ENCODE measurements around the gene DNAH2. TPM values are rescaled to one million over a fixed set of nuclear protein-coding genes. Genes with fewer than 3 reads are reported as not detected.

The DNAH2 gene
- total RNA-seq, 1 donor from 2014 or later: 0.15 TPM

GRCh38 chr17:7864995-7865650, 147.6 kb downstream of the DNAH2 start:
- no peak for DNase-seq (ENCODE audit: low read depth)

- DNase-seq (ENCODE audit: low read depth): no peak
These were observed 150.4 kb downstream of the DNAH2 start for GRCh38 chr17:7867881-7868329.

GRCh38 chr17:7873051-7873450, 155.5 kb downstream of the DNAH2 start:
- DNase-seq (ENCODE audit: low read depth): no peak

GRCh38 chr17:7875804-7876370, 158.3 kb downstream of the DNAH2 start:
- DNase-seq (ENCODE audit: low read depth): no peak

GRCh38 chr17:7878234-7878633, 160.7 kb downstream of the DNAH2 start:
- DNase-seq (ENCODE audit: low read depth): no peak

- DNase-seq (ENCODE audit: low read depth): no peak
These were observed 162.7 kb downstream of the DNAH2 start for GRCh38 chr17:7880076-7880868.

GRCh38 chr17:7881276-7882054, 163.9 kb downstream of the DNAH2 start:
- no peak for DNase-seq (ENCODE audit: low read depth)

GRCh38 chr17:7882068-7882467, 164.5 kb downstream of the DNAH2 start:
- DNase-seq (ENCODE audit: low read depth): no peak

- DNase-seq (ENCODE audit: low read depth): no peak
These were observed 165.1 kb downstream of the DNAH2 start for GRCh38 chr17:7882629-7883028.

Other genes starting within 250 kb of the DNAH2 start
- gene ZBTB4, start 238.1 kb upstream of the DNAH2 start, total RNA-seq: 14.8 and 39.2 TPM in 2 replicates
- not detected in 2 replicates for gene SLC35G6, start 236.3 kb upstream of the DNAH2 start, total RNA-seq
- gene POLR2A, start 233.4 kb upstream of the DNAH2 start, total RNA-seq: 57.3 and 169 TPM in 2 replicates
- 4.2 and 15.5 TPM in 2 replicates for gene TNFSF12, start 168.7 kb upstream of the DNAH2 start, total RNA-seq
- gene TNFSF13, start 159.0 kb upstream of the DNAH2 start, total RNA-seq: 22.1 and 31.9 TPM in 2 replicates
- 61.4 and 101 TPM in 2 replicates for gene SENP3, start 155.8 kb upstream of the DNAH2 start, total RNA-seq
- gene CD68, start 138.1 kb upstream of the DNAH2 start, total RNA-seq: 4.2 and 7.6 TPM in 2 replicates
- 85.9 and 150 TPM in 2 replicates for gene MPDU1, start 133.9 kb upstream of the DNAH2 start, total RNA-seq
- gene SOX15, start 127.7 kb upstream of the DNAH2 start, total RNA-seq: 0.60 and 2.4 TPM in 2 replicates
- gene FXR2, start 102.8 kb upstream of the DNAH2 start, total RNA-seq: 35.0 and 64.4 TPM in 2 replicates
- gene SAT2, start 89.9 kb upstream of the DNAH2 start, total RNA-seq: 16.8 and 29.6 TPM in 2 replicates
- 0.25 TPM in 1 of 2 replicates, not detected in the other for gene SHBG, start 87.6 kb upstream of the DNAH2 start, total RNA-seq
- gene ATP1B2, start 66.8 kb upstream of the DNAH2 start, total RNA-seq: 0.30 TPM in 1 of 2 replicates, not detected in the other
- gene TP53, start 30.3 kb upstream of the DNAH2 start, total RNA-seq: 29.3 and 53.8 TPM in 2 replicates
- 6.2 and 9.2 TPM in 2 replicates for gene WRAP53, start 29.3 kb upstream of the DNAH2 start, total RNA-seq
- gene EFNB3, start 12.5 kb upstream of the DNAH2 start, total RNA-seq: 0.69 and 2.9 TPM in 2 replicates
- gene KDM6B, start 116.5 kb downstream of the DNAH2 start, total RNA-seq: 2.8 and 15.9 TPM in 2 replicates
- 0.65 TPM in 1 of 2 replicates, not detected in the other for gene TMEM88, start 137.3 kb downstream of the DNAH2 start, total RNA-seq
- 27.2 and 80.1 TPM in 2 replicates for gene NAA38, start 139.8 kb downstream of the DNAH2 start, total RNA-seq
- gene CYB5D1, start 140.3 kb downstream of the DNAH2 start, total RNA-seq: 16.0 and 26.5 TPM in 2 replicates
- gene CHD3, start 171.0 kb downstream of the DNAH2 start, total RNA-seq: 57.1 and 192 TPM in 2 replicates
- gene RNF227, start 198.5 kb downstream of the DNAH2 start, total RNA-seq: 1.0 and 4.7 TPM in 2 replicates
- gene KCNAB3, start 212.1 kb downstream of the DNAH2 start, total RNA-seq: 0.20 TPM in 1 of 2 replicates, not detected in the other
- 37.9 and 95.1 TPM in 2 replicates for gene TRAPPC1, start 214.2 kb downstream of the DNAH2 start, total RNA-seq
- 18.0 and 25.4 TPM in 2 replicates for gene CNTROB, start 214.5 kb downstream of the DNAH2 start, total RNA-seq